ENCODE results near the gene TPST2. TPM values are rescaled to one million over a fixed set of nuclear protein-coding genes. Genes with fewer than 3 reads are reported as not detected.
"Not testable (repeated sequence)": the region's sequence is repeated elsewhere in the genome, so short reads cannot be mapped to it uniquely, and the experiment has no call there.

TPST2 gene
- total RNA-seq, 1 experiment from 2014 or later = 5.8 TPM

DNA sequence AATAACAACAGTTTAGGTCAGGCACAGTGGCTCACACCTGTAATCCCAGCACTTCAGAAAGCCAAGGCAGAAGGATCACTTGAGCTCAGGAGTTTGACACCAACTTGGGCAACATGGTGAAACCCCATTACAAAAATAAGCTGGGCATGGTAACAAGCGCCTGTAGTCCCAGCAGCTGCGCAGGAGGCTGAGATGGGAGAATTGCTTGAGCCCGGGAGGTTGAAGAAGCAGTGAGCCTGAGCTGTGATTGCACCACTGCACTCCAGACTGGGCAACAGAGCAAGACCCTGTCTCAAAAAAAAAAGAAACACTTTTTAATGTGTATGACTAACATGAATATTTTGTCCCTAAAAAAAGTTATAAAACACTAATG, 53.2 kb downstream of the TPST2 start:
- DNase-seq (ENCODE audit: extremely low read depth, low read depth) = no peak

DNA sequence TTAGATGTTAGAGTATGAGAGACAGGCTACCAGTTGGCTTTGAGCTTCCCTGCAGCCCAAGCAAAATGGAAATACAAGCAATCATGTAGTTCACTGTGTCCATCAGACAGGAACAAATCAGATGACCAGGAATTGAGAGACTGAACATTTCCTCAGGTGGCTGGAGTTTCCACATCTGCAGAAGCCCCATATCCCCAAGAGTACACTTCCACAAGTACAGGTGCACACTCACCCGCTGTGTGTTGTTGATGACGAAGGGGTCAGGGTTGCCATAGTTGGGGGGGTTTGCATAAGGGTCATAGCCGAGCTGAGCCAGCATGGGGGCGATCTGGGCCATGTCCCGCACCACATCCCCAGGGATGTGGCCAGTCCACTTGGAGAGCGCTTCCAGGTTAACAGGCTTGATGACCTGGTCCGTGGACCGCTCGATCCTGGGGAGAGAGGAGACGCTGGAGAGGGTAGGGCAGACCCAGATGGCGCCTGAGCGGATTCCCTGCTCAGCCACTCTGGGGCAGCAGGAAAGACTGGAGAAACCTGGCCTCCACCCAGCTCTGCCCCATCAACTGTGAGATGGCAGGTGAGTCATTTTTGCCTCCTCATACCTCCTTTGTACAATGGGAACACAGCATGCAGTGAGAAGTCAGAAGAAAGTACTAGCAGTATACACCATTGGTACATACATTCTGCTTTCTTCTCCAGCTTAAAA, 53.7 kb downstream of the TPST2 start:
- no peak for DNase-seq (ENCODE audit: extremely low read depth, low read depth)

DNA sequence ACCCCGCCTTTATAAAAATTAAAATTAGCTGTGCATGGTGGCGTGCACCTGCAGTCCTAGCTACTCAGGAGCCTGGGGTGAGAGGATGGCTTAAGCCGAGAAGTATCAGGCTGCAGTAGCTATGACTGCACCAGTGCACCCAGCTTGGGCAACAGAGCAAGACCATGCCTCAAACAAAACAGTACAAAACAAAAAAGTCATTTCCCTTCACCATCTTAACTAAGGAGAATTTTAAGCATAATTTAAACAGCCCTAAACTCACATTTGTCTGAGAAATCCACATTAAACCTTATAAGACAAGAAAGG, 54.4 kb downstream of the TPST2 start:
- DNase-seq (ENCODE audit: extremely low read depth, low read depth) = no peak

- no peak for DNase-seq (ENCODE audit: extremely low read depth, low read depth)
Observed at GRCh38 chr22:26534874-26535602, 54.9 kb downstream of the TPST2 start.

DNA sequence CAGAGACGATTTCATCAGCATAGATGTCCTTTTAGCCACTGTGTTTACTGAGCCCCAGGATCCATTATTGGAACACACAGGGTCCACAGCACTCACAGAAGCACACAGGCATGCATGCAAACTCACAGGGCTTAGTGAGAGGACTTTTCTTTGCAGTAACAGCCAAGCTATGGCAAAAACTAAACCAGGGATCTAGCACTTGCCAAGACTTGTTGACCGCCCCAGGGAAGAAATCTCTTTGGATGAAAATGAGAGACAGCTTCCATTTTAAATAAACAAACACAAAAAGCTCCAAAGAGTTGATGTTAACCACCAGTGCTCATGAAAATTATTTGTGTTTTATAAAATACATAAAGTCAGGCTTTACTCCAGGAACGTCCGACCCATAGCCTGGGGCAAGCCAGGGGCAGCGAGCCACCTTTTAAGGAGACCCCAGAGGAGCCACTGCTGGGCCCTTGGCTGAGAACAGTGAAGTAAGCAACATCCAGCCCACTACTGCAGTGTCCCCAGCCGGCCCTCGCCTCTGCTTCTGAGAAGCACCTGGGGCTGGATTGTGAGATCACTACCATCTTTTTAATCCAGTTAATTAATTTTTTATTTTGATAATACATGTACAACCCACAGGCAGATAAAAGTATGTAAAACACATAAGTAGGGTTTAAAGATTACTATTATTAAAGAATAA, 55.6 kb downstream of the TPST2 start:
- no peak for DNase-seq (ENCODE audit: extremely low read depth, low read depth)

GRCh38 chr22:26529345-26529744, 60.6 kb downstream of the TPST2 start:
- DNase-seq (ENCODE audit: extremely low read depth, low read depth) = no peak

GRCh38 chr22:26528518-26528917, 61.4 kb downstream of the TPST2 start:
- DNase-seq (ENCODE audit: extremely low read depth, low read depth) = not testable (repeated sequence)

- DNase-seq (ENCODE audit: extremely low read depth, low read depth) = no peak
Observed at GRCh38 chr22:26527574-26528465, 62.1 kb downstream of the TPST2 start.

- no peak for DNase-seq (ENCODE audit: extremely low read depth, low read depth)
Observed at GRCh38 chr22:26527167-26527566, 62.8 kb downstream of the TPST2 start.

GRCh38 chr22:26525946-26526564, 63.9 kb downstream of the TPST2 start:
- DNase-seq (ENCODE audit: extremely low read depth, low read depth) = no peak

DNA sequence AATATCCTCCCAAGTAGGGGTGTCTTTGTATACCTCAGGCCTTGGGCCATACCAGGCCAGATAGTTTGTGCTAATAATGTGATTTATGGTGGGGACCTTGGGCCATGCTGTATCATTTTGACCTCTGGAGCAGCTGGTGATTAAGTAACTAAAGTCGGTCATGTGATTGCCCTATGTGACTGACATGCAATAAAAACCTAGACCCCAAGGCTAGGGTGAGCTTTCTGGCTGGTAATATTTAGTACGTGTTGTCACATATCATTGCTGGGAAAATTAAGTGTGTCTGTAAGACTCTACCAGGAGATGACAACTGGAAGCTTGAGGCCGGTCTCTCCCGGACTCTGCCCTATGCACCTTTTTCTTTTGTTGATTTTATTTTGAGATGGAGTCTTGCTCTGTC, 65.1 kb downstream of the TPST2 start:
- no peak for DNase-seq (ENCODE audit: extremely low read depth, low read depth)

DNA sequence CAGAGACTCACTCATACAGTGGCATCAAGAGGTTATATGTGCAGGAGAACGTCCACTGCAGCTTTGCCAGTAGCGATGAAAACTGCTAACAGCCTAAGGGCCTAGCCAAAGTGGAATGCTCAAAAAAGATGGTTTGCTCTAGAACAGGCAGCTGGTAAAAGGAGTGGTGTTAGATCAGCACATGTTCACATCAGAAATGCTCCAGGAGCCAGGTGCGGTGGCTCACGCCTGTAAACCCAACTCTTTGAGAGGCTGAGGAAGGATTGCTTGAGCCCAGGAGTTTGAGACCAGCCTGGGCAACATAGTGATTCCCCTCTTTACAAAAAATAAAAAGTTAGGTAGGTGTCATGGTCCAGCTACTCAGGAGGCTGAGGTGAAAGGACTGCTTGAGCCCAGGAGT, 67.3 kb downstream of the TPST2 start:
- no peak for DNase-seq (ENCODE audit: extremely low read depth, low read depth)

DNA sequence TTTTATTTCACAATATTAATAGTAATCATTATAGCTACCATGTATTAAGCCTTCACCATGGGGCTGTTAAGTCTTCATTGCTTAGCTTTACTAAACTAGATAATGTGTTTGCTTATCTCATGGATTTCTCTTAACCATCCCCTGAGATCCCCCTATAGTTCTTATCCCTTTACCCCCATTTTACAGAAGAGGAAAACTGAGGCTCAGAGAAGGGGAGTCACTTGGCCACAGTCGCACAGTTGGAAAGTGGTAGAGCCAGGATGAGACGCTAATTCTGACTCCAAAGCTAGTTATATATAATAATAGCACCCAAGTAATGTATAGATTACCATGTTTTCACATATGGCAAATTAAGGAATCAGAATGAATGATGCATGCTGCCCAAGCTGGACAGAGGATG, 67.9 kb downstream of the TPST2 start:
- no peak for DNase-seq (ENCODE audit: extremely low read depth, low read depth)

GRCh38 chr22:26517429-26517828, 72.5 kb downstream of the TPST2 start:
- no peak for DNase-seq (ENCODE audit: extremely low read depth, low read depth)

DNA sequence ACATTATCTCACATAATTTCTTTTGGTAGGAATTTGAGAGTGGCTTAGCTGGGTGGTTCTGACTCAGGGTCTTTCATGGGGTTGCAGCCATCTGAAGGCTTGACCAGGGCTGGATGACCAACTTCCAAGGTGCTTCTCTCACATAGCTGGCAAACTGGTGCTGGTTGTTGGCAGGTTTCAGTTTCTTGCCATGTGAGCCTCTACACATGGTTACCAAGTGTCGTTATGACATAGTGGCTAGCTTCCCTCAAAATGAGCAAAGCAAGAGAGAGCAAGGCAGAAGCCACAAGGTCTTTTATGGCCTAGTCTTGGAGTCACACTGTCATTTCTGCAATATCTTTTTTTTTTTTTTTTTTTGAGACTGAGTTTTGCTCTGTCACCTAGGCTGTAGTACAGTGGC, 73.4 kb downstream of the TPST2 start:
- DNase-seq (ENCODE audit: extremely low read depth, low read depth) = no peak

DNA sequence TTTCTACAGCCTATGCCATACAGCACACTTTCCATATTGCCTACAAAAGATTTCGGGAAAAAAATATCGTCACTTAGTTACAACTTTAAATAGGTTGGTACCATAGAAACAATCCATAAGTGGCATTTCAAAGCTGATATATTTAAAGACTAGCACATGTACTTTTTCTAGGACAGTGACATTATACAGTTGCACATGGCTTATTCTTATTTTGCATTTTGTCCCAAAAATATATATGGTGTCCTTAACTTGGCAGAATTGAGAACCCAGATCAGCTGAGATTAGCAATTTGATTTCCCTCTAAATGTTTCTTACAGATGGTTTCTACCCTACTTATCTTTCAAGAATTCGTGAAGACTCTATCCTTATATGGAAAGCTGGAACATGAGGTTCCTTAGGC, 74.0 kb downstream of the TPST2 start:
- no peak for DNase-seq (ENCODE audit: extremely low read depth, low read depth)

GRCh38 chr22:26514419-26515161, 75.3 kb downstream of the TPST2 start:
- no peak for DNase-seq (ENCODE audit: extremely low read depth, low read depth)

- no peak for DNase-seq (ENCODE audit: extremely low read depth, low read depth)
Observed at GRCh38 chr22:26513838-26514237, 76.1 kb downstream of the TPST2 start.

DNA sequence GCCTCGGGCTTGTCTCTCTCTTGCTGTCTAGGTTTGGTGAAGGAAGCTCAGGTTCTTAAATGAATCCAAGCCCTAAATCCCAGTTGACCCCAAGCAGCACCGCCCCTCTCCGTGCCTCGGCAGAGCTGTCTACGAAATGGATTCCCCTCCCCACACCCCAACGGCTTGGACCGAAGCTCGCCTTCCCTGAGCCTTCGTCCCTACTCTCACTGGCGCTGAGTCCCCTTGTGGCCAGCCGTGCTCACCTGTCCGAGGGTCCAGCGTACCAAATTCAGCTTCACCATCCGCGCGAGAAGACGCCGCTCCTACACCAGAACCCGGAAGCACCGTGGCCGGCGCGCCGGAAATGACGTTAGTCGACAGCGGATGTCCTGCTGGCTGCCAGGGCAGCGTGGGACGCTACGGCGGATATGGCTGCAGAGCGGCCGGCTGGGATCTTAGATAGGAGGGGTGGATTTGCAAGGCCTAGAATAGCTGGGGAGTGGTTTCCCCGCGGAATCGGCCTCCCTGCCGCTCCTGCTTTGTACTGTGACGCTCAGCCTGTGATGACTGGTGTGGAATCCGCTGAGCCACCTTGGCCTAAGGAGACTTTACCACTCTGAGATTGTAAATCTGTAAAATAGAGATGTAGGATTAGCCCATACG, 77.7 kb downstream of the TPST2 start, which contains the start of gene TFIP11:
TSS of gene TFIP11 (minus strand) at position 325 of the 645 bp plus-strand sequence. CDS start 2,201 bp downstream, outside the sequence.
- DNase-seq (ENCODE audit: extremely low read depth, low read depth) = peak; percentile 83

Data from NCI-H460 (cell line).